Right forelimb (tissue), 1 donor: ENCODE data around the gene NR1I3.
A peak's percentile ranks its signal among the peaks of the same experiment; 100 is the strongest.

Experiments used
- DNase-seq: peaks from one replicate; pipeline ENCODE4 v3.0.0-alpha.2; 2018

The NR1I3 gene

DNA sequence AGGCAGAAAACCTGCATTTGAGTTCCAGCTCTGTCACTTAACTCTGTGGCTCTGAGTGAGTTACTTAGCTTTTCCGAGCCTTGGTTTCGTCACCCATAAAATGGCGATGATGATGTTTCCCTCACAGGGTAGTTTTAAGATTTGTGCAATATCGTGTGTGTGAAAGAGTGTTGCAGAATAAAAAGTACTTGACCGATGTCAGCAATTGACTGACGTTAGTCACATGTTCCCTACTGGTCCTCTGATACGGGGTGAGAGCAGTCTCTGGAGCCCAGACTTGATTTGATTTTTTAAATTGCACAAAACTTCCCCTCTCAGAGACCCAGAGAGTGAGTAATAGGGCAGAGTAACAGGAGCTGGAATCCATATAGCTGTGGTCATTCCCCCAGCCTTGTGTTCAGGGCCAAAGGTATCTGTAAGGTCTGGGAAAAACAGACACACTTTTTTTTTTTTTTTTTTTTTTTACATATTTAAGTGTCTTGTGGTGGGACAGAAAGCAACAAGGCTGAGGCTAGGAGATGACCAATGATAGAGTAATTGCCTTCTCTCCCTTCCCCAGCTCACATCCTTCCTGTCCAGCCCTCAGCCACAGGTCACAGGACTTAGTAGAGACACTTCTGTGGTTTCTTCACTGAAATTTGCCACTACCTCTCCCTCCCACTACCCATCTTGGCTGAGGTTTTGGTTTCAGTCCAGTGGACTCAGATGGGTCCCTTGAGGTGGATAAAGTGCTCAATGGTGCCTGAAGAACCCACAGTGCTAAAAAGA, 20.9 kb downstream of the NR1I3 start:
- DNase-seq, result no peak

DNA sequence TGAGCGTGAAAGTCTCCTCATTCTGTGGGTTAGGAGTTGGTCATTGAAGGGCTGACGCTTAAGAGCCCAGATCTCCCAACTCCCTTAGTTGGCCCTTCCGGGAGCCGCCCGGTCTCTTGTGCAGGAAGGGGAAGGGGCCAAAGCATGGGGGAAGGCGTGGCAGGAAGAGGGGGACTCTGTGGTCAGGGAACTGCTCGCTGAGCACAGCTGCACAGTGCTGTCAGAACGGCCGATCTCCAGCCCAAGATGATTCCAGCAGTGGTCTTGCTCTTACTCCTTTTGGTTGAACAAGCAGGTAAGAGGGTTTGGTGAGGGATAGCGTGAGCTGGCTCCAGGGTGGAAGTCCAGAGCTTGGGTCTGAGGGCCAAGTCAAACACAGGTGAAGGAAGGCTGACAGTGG, 22.9 kb downstream of the NR1I3 start, which contains the start of gene FCER1G:
TSS of gene FCER1G (plus strand) at position 220 of the 400 bp plus-strand sequence. CDS start at position 247, 27 bp downstream.
- no peak for DNase-seq

DNA sequence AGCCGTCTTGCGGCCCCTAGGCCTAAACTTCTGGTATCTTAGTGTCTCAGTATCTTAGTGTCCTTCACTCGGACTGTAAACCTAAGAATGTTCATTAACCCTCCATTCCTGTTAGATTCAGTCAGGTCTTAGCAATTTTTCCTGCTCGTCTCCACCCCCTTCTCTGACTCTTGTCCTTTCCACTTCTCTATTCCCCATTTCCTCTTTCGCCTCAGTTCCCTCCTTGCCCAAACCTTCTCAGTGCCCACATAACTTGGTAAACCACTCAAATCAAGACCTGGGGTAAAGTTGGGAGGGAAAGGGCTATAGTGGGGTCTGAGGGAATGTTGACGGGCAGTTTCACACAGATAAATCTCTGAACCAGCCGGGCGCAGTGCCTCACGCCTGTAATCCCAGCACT, 23.6 kb downstream of the NR1I3 start:
- DNase-seq, result no peak

DNA sequence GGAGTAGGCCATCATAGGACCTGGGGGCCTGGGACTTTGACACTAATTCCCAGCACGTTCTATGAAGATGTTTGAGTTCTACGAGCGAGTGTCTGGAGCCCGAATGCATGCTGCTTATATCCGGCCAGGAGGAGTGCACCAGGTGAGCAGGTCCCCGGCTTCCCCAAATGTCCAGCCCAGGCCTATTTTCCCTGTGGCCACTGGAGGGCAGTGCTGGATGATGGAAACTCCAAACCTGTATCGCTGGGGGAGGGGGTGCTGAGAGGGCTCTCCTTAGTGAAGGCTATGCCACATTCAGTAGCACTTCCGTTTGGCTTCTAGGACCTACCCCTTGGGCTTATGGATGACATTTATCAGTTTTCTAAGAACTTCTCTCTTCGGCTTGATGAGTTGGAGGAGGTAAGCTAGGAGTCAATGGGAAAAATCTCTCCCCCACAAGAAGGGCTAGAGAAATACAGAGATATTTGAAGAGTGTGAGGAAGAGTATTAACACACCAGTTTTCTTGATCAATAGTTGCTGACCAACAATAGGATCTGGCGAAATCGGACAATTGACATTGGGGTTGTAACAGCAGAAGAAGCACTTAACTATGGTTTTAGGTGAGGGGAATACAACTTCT, 28.1 kb downstream of the NR1I3 start:
- DNase-seq, result peak; percentile 70

DNA sequence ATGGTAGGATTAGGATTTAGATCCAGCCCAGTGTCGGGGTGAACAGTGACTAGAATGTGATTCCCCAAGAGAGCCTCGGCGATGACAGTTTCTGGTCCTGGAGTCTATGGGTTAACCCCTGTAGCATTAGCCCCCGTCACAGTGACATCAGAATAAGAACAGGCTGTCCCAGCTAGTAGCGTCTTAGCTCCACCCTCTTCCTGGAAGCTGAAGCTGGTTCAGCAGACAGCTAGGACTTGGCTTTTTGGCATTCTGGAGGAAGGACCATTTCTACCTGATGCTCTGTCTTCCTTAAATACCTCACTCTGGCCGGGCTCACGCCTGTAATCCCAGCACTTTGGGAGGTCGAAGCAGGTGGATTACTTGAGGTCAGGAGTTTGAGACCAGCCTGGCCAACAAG, 30.8 kb downstream of the NR1I3 start:
- DNase-seq, result no peak

GRCh38 chr1:161206411-161207140, 31.4 kb downstream of the NR1I3 start:
- DNase-seq, result no peak

- peak; percentile 97 for DNase-seq
Observed at GRCh38 chr1:161201836-161202712, 35.9 kb downstream of the NR1I3 start, which contains the start of gene NDUFS2. Gene NDUFS2, plus strand, starts transcription at chr1:161202367. Its CDS starts 19 bp downstream, at chr1:161202386.

DNA sequence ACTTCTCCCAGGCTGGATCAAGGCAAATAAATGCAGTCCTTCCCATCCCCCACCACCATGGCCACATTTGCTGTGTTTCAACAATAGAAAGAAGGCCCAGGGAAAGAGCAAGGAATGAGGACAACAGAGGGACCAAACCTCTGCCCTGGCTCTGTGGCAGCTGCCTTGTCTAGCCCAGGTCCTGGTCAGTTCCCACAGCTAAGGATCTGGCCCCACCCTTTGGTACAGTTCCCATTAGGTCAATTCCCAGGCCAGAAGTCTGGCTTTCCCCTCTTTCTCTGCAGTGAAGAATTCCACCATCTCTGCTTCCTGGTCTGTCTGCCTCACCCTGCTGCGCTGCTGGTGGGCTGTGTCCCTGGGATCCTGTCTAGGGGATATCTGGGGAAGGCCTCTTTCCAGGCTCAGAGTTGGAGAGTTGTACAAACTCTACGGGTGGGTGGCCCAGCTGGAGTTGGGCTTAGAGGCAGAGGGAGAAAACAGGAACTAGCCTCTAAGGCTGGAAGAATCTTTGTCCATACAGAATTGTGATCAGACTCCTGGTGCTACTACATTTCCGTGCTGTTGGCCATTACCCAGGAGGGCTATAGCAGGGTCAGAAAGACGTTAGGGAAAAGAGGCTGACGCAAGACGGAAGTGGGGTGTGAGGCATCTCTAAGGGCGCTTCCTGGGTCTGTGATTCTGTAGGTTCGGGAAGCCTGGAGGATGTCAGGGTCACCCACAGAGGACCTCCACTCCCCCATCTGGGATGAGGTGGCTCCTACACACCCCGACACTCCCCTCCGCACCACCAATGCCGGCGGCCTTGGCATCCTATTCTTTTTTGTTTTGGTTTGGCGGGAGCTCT, 36.8 kb downstream of the NR1I3 start:
- peak; percentile 67 for DNase-seq

GRCh38 chr1:161200421-161200991, 37.5 kb downstream of the NR1I3 start:
- no peak for DNase-seq

- DNase-seq, result no peak
Observed at GRCh38 chr1:161199506-161200139, 38.4 kb downstream of the NR1I3 start.

- peak; percentile 81 for DNase-seq
Observed at GRCh38 chr1:161198897-161199431, 39.0 kb downstream of the NR1I3 start, which contains the start of gene ADAMTS4. Gene ADAMTS4, minus strand, starts transcription at chr1:161199054. Its CDS starts 427 bp downstream, at chr1:161198627.

DNA sequence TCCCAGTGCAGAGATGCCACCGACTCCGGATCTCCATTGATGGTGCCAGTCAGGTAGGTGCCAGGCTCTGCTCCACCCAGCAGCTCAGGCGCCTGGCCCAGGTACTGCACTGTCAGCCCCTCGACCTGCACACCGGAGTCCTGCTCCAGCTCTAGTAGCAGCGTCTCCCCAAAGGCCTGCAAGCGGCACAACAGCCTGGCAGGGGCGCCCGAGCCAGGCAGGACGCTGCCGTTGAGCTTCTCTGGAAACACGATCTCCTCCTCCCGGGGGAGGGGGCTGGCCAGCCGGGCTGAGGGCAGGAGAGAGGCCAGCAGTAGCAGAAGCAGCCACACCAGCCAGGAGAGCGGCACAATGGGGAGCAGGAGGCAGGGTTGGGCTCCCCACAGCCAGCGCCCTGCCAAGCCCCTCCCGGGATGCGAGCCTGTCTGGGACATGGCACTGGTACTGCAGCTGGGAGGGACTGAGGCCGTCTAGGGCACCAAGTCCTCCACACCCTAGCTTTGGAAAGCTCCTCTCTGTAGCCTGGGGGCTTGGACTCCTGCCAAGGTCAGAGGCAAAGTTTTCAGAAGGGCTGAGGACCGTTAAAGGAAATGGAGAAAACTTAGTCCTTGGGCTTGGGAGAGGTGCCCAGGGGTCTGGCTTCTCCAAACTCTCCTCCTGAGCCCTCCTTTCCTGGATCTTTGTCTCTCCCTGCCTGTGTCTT, 39.7 kb downstream of the NR1I3 start:
- peak; percentile 80 for DNase-seq

DNA sequence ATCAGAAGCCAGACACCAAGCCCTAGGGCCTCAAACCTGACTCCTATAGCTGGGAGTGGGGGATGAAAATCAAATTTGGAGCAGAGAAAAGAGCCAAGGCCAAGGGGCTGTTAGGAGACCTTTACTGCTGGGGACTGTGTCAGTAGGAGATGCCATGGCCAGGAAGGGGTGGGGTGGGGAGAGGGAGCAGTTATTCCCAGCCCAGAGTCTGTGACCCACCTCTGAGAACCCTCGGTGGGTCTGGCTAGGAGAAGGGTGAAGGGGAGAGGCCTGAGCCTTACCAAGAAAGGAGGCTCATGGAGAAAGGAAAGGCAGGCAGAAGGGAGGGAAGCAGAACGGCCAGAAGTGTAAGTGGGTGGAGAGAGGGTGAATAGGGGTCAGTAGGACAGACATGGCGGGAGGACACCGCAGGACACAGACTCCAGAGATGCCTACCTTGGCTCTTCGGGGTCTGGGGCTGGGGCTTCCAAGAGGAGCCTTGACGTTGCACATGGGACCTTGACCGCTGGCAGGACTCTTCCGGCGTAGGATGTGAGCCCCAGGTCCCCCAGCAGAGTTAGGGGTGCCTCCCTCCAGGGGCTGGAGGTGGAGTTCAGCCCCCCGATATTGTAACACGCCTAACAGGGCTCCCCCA, 40.3 kb downstream of the NR1I3 start:
- DNase-seq, result no peak

DNA sequence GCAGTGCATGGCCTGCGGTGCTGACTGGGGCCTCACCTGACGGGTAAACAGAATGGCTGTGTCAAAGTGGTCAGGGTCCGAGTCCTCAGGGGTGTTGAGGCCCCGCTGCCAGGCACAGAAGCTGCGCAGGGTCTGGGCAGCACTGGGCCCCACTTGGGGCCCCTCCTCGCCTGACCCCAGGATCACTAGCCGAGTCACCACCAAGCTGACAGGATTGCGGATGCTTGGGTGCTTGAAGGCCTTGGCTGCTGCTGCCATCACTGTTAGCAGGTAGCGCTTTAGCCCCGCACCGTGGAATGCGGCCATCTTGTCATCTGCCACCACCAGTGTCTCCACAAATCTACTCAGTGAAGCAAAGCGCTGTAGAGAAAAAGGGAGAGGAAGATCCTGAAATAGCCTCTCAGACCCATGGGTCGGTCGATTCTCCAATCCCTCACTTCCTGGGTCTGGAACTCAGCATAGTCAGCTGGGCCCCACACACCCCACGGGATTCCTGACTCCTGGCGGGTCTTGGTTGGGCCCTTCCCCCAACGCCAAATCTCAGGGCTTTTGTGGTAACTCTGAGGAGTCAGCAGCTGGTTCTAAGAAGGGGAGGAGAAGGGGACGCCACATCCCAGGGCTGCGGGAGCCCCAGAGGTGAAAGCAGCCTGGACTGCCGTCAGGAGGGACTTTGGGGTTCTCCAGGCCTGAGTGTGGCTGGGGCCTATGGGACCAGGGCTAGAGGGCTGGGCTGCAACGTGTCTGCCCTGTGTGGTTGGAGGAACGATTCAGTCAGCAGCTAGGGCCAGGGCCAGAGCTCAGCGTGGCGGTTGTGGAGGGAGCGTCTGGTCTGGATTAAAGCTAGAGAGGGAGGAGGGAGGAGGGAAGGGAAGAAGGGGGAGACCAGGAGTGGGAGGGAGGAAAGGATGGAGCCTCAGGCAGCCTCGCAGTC, 41.2 kb downstream of the NR1I3 start:
- DNase-seq, result peak; percentile 89

DNA sequence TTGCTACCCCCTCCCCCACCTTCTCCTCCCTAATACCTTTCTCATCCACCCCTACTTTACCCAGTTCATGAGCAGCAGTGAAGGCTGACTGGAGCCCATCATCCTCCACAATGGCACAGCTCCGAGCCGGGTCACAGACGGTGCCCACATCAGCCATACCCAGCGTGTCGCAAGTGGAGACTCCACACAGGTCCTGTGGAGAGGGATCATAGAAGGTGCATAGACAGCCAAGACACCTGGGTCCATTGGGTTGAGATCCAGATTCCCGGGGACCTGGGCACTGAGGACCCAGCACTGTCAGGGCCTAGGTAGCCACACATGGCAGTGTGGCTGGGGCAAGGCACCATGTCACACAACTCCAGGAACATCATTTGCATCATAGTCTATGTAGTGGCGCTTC, 41.9 kb downstream of the NR1I3 start:
- DNase-seq, result no peak

DNA sequence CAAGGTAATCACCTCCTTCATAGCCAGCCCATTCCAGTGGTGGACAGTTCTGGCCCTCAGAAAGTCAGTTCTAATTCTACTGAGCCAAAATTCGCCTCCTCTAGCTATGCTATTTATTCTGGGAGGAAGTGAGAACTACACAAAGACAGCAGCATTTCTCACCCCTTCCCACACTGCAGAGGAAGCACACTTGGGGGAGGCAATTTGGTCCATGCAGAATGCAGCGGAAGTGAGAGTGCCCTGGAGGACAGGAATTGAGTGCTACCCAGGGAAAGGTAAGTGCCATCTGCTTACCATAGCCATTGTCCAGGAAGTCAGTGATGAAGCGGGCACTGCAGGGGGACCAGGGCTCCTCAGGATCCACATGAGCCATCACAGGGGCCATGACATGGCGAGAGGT, 42.8 kb downstream of the NR1I3 start:
- no peak for DNase-seq

- no peak for DNase-seq
Observed at GRCh38 chr1:161193561-161194235, 44.3 kb downstream of the NR1I3 start.
